ENCODE results near the gene LOXL1.
"Not testable (repeated sequence)": the region's sequence is repeated elsewhere in the genome, so short reads cannot be mapped to it uniquely, and the experiment has no call there.

Gene LOXL1

GRCh38 chr15:73973683-73974200 is 47.5 kb downstream of the LOXL1 start:
- DNase-seq (ENCODE audit: low read depth in 1 of 2, low spot score in 1 of 2) = not testable (repeated sequence)

- DNase-seq (ENCODE audit: low read depth in 1 of 2, low spot score in 1 of 2) = not testable (repeated sequence)
Measured at GRCh38 chr15:73975440-73976125, 49.3 kb downstream of the LOXL1 start.

GRCh38 chr15:73978896-73979295 is 52.6 kb downstream of the LOXL1 start:
- no peak for DNase-seq (ENCODE audit: low read depth in 1 of 2, low spot score in 1 of 2)

GRCh38 chr15:73979636-73980035 is 53.4 kb downstream of the LOXL1 start:
- DNase-seq (ENCODE audit: low read depth in 1 of 2, low spot score in 1 of 2) = no peak

GRCh38 chr15:73981761-73982221 is 55.5 kb downstream of the LOXL1 start:
- no peak for DNase-seq (ENCODE audit: low read depth in 1 of 2, low spot score in 1 of 2)

- no peak for DNase-seq (ENCODE audit: low read depth in 1 of 2, low spot score in 1 of 2)
Measured at GRCh38 chr15:73982222-73982962, 56.1 kb downstream of the LOXL1 start.

GRCh38 chr15:73983211-73983727 is 57.0 kb downstream of the LOXL1 start:
- no peak for DNase-seq (ENCODE audit: low read depth in 1 of 2, low spot score in 1 of 2)

- DNase-seq (ENCODE audit: low read depth in 1 of 2, low spot score in 1 of 2) = no peak
Measured at GRCh38 chr15:73983773-73984172, 57.5 kb downstream of the LOXL1 start.

GRCh38 chr15:73984208-73984979 is 58.1 kb downstream of the LOXL1 start:
- DNase-seq (ENCODE audit: low read depth in 1 of 2, low spot score in 1 of 2) = no peak

GRCh38 chr15:73985101-73985873 is 59.0 kb downstream of the LOXL1 start:
- DNase-seq (ENCODE audit: low read depth in 1 of 2, low spot score in 1 of 2) = no peak

- DNase-seq (ENCODE audit: low read depth in 1 of 2, low spot score in 1 of 2) = no peak
Measured at GRCh38 chr15:73986055-73986775, 60.0 kb downstream of the LOXL1 start.

GRCh38 chr15:73986776-73987056 is 60.5 kb downstream of the LOXL1 start:
- no peak for DNase-seq (ENCODE audit: low read depth in 1 of 2, low spot score in 1 of 2)

- DNase-seq (ENCODE audit: low read depth in 1 of 2, low spot score in 1 of 2) = no peak
Measured at GRCh38 chr15:73987250-73987649, 61.0 kb downstream of the LOXL1 start.

- no peak for DNase-seq (ENCODE audit: low read depth in 1 of 2, low spot score in 1 of 2)
Measured at GRCh38 chr15:73987681-73988444, 61.6 kb downstream of the LOXL1 start.

GRCh38 chr15:73988445-73988969 is 62.2 kb downstream of the LOXL1 start:
- no peak for DNase-seq (ENCODE audit: low read depth in 1 of 2, low spot score in 1 of 2)

- no peak for DNase-seq (ENCODE audit: low read depth in 1 of 2, low spot score in 1 of 2)
Measured at GRCh38 chr15:73989001-73989798, 62.9 kb downstream of the LOXL1 start.

GRCh38 chr15:73990250-73991005 is 64.2 kb downstream of the LOXL1 start:
- DNase-seq (ENCODE audit: low read depth in 1 of 2, low spot score in 1 of 2) = no peak

GRCh38 chr15:73991260-73991659 is 65.0 kb downstream of the LOXL1 start:
- no peak for DNase-seq (ENCODE audit: low read depth in 1 of 2, low spot score in 1 of 2)

All from stimulated activated CD4-positive, alpha-beta T cell treated with anti-CD3 and anti-CD28 coated beads, Interleukin-15, amount 100 ng/mL, for 1 hour (primary cell).